Activated CD8-positive, alpha-beta memory T cell treated with anti-CD3 and anti-CD28 coated beads for 4 hours (primary cell): ENCODE results near the gene SLC12A9.
A peak's percentile ranks its signal among the peaks of the same experiment; 100 is the strongest.
"Not testable (repeated sequence)": the region's sequence is repeated elsewhere in the genome, so short reads cannot be mapped to it uniquely, and the experiment has no call there.

Experiments used
- DNase-seq, 2 donors: peaks; one replicate each; pipeline ENCODE4 v3.0.0-alpha.2; 2020; ENCODE audit warnings: low read depth in 2 of 2

Gene SLC12A9

GRCh38 chr7:100825751-100826513 lies 26.6 kb upstream of the SLC12A9 start:
- DNase-seq = no peak

DNA sequence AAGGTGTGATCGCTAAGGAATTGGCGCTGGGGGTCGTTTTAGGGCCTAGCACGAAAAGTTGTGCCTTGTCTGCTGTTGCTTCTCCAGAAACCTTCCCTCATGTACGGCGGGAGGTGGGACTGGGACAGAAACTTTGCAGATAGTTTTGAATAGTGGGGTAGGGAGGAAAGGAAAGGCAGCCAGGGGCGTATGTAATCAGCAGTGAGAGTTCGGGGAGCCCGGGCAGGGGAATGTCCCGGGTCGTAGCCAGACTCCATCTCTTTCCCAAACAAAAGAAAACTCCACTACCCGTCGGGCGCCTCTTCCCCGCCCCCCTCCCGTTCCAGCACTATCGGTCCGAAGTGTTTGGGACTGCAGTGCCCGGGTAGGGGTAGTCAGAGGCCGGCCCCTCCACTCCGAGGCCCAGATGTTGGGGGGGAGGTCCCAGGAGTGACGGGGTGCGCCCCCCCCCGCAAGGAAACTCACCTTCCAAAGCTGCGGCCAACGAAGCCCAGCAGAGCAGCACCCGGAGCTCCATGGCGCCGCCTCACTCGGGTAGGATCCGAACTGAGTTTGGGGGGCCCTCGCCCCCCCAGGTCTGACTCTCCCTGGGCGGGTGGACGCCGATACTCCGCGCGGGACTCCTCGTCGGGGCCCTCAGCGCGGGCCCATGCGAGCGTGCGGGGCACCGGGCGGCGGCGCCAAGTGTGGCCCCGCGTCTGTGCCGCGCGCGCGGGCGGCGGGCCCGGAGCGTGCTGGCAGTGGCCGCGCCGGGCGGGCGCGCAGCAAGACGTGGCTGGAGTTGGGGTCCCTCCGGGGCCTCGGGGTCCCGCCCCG lies 25.8 kb upstream of the SLC12A9 start:
- no peak for DNase-seq

- no peak for DNase-seq
These were observed 24.9 kb upstream of the SLC12A9 start, which contains the start of gene EPHB4 for GRCh38 chr7:100827330-100828226. EPHB4 (minus strand) TSS chr7:100827523; CDS start chr7:100827030, 493 bp downstream.

DNA sequence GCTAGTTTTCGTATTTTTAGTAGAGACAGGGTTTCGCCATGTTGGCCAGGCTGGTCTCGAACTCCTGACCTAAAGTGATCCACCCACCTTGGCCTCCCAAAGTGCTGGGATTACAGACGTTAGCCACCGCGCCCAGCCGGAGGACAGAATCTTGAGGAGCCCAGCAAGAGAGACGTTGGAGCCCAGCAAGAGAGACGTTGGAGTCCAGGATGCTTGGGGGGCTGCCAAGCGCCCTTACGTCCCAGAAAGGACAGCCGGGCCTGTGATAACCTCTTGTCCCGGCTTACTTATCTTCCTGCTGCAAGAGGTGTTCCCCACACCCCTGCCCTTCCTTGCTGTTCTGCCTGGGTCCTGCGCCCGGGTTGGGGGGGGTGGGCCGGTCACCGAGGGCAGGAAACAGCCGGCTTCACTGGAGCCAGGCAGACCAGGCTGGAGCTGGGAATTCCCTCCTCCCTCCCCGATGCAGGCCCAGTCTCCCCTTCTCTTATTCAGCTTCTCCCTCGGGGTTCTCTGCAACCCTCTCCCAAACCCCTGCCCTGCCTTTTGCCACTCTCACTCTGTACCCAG lies 23.3 kb upstream of the SLC12A9 start:
- DNase-seq = no peak

DNA sequence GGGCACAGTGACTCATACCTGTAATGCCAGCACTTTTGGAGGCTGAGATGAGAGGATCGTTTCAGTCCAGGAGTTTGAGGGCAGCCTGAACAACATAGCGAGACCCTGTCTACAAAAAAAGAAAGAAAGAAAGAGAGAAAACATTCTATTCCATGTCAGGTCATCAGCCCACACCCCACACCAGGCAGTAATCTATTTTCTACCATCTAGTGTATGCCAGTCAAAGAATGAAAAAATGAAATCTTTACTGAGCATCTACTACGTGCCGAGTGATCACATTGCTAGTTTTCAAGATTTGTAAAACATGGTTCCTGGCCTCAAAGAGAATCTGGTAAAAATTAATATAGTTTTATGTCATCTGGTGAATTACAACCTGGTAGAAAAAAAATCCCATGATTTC lies 22.1 kb upstream of the SLC12A9 start:
- DNase-seq = no peak

- no peak for DNase-seq
These were observed 20.3 kb upstream of the SLC12A9 start for GRCh38 chr7:100832281-100832633.

GRCh38 chr7:100835903-100836811 lies 16.4 kb upstream of the SLC12A9 start:
- no peak for DNase-seq

DNA sequence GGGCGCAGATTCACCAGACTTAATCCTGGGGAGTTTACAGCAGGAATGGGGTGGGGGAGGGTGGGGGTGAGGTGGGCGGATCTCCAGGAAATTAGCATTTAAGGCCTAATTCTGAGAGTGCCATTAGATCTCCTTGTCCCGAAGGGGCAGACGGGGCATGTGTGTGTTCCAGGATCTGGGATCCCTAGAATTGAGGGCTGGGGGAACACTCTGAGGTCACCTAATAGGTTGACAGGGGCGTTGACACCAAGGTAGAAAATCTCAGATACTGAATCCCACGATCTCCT lies 15.8 kb upstream of the SLC12A9 start:
- no peak for DNase-seq

DNA sequence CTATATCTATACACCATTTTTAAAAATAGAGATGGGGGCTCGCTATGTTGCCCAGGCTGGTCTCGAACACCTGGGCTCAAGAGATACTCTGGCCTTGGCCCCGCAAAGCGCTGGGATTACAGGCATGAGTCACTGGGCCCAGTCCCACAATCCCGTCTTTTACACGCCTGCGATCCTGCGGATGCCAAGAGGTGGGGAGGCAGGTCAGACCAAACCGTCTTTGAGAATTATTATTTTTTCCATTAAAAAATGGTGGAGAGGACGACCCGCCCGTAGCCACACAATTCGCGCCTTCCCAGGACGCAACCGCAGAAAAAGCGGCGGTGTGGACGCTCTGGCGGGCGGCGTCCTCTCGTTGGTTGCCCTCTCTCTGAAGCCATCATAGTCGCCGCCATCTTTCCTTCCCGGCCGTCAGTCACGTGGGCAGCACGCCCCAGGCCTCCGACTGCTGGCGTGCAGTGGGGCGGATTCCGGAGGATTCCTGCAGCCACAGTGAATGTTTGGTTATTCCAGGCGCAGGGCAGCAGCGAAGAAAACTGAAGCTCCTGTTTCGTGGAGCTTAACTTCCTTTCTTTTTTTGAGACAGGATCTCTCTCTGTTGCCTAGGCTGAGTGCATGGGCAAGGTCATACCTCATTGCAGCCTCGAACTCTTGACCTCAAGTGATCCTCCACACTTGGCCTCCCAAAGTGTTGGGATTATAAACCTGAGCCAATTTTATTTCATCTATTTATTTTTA lies 15.2 kb upstream of the SLC12A9 start:
- DNase-seq = peak; percentile 57

- DNase-seq = no peak
These were observed 13.2 kb upstream of the SLC12A9 start for GRCh38 chr7:100839361-100839760.

- no peak for DNase-seq
These were observed 11.9 kb upstream of the SLC12A9 start for GRCh38 chr7:100840470-100841100.

DNA sequence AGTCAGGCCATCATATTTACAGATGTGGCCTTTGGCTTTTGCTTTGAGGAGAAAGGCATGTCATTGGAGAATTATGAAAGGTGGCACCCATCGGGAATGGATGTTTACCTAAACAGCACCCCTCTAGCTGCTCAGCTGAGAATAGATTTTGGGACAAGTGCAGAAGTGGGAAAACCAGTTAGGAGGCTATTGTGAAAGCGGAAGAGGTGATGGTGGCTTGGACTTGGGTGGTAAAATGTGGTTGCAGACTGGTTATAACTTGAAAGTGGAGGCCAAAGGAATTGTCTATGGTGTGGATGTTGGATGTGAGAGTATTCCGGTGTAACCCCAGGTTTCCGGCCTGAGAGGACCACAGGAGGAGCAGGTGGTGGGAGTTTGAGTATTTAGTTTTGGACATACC lies 5.2 kb upstream of the SLC12A9 start:
- DNase-seq = no peak

DNA sequence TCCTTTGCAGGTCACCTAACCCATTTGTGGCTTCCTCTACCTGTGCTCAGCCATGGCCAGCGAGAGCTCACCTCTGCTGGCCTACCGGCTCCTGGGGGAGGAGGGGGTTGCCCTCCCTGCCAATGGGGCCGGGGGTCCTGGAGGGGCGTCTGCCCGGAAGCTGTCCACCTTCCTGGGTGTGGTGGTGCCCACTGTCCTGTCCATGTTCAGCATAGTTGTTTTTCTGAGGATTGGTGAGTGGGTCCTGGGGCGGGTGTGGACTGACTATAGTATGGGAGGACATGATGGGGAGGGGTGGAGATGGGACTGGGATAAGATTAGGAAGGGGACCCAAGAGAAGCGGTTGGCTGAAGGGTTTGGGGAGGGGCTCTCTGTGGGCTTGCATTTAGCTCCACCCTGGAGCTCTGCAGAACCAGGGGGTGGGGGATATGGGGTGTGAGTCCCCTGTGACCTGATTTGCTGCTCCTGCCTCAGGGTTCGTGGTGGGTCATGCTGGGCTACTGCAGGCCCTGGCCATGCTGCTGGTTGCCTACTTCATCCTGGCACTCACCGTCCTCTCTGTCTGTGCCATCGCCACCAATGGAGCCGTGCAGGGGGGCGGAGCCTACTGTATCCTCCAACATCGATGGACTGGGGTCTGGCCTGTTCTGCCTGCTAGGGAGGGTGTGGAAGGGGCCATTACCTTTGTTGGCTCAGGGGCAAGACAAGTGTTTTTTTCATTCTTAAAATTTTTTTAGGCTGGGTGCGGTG lies 1.8 kb downstream of the SLC12A9 start:
- no peak for DNase-seq

- not testable (repeated sequence) for DNase-seq
These were observed 2.4 kb downstream of the SLC12A9 start for GRCh38 chr7:100854899-100855298.

DNA sequence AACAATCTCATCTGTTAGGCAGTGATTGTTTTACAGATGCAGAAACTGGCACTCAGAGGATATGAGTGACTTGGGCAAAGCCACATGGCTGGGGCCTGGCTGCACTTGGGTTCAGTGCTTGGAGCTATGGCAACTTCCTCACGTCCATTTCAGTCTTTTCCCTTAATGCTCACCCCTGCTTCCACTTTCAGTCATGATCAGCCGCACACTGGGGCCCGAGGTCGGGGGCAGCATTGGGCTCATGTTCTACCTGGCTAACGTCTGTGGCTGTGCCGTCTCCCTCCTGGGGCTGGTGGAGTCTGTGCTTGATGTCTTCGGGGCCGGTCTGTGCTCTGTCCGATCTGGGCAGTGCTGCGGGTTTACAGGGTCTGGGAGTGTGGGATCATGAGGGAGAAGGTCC lies 3.0 kb downstream of the SLC12A9 start:
- DNase-seq = no peak

- DNase-seq = no peak
These were observed 4.4 kb downstream of the SLC12A9 start for GRCh38 chr7:100856871-100857282.

GRCh38 chr7:100859856-100860255 lies 7.3 kb downstream of the SLC12A9 start:
- no peak for DNase-seq

DNA sequence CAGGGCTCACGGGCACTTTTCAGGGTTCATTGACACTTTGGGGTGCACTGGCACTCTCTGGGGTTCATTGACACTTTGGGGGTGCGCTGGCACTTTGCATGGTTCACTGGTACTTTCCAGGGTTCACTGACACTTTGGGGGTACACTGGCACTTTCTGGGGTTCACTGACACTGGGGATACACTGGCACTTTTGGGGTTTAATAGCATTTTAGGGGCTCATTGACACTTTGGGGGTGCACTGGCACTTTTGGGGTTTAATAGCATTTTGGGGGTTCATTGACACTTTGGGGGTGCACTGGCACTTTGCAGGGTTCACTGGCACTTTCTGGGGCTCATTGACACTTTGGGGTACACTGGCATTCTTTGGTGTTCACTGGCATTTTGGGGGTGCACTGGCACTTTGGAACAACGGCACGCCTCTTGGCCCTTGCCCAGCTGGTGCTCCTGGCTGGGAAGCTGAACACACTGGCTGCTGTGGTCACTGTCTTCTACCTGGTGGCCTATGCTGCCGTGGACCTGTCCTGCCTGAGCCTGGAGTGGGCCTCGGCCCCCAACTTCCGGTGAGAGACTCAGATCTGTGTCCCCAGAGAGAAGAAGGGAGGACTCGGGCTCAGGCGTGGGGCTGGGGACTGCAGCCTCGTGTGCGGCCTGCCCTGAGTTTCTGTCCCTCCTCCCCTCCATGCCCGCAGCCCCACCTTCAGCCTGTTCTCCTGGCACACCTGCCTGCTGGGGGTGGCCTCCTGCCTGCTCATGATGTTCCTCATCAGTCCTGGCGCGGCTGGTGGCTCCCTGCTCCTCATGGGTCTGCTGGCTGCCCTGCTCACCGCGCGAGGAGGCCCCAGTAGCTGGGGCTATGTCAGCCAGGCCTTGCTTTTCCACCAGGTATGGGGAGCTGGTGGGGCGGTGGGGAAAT lies 8.4 kb downstream of the SLC12A9 start:
- no peak for DNase-seq
